Activated CD8-positive, alpha-beta memory T cell treated with anti-CD3 and anti-CD28 coated beads for 48 hours (primary cell): Measurements from ENCODE around the gene RBX1.

Experiments
- DNase-seq, 3 experiments: peaks; one replicate each; pipeline ENCODE4 v3.0.0-alpha.2; 2020; ENCODE audit warnings: low read depth in 2 of 3, low spot score in 2 of 3

RBX1 gene

GRCh38 chr22:41021613-41022454 is 70.7 kb downstream of the RBX1 start:
- DNase-seq: peak; percentile 24 to 39 (median 27)

- peak in 2 of 3 experiments; percentile 58 to 59 for DNase-seq
These were observed 71.5 kb downstream of the RBX1 start for GRCh38 chr22:41022470-41023298.
